Measurements from ENCODE around the gene PCDH8. TPM values are rescaled to one million over a fixed set of nuclear protein-coding genes. Genes with fewer than 3 reads are reported as not detected.

PCDH8 gene
- total and polyA plus RNA-seq, 2 of the 4 experiments (the other 2 are of a cell fraction) = not detected

GRCh38 chr13:52810011-52810410 lies 38.4 kb downstream of the PCDH8 start:
- H2BK5ac ChIP-seq (ENCODE audit: low read depth, low read length, poor library complexity, severe bottlenecking) = no peak overlapping the region
- no peak overlapping the region for H3K9ac ChIP-seq (ENCODE audit: low read depth, low read length)
- no peak overlapping the region for H3K4me2 ChIP-seq (ENCODE audit: low read depth, low read length)
- no peak overlapping the region for H2BK20ac ChIP-seq (ENCODE audit: low read depth, low read length)
- no peak overlapping the region for H3K23ac ChIP-seq (ENCODE audit: low read depth, low read length)
- H3K27ac ChIP-seq (ENCODE audit: insufficient read depth, low read length) = no peak overlapping the region
- no peaks in the 10 kb centered on the region for H4K20me1 ChIP-seq (ENCODE audit: insufficient read depth, low read length)
- POLR2A ChIA-PET (ENCODE audit: unreplicated experiment) = no interaction called here
- in situ Hi-C loops (cut with MboI; ENCODE audit: low sequenced_read_pairs) = no loop called here
- no peaks in the 10 kb centered on the region for H3K36me3 ChIP-seq (ENCODE audit: control insufficient read depth, insufficient read depth, low read length)
- H2BK15ac ChIP-seq (ENCODE audit: low read depth, low read length) = no peak overlapping the region
- no peak for ATAC-seq (ENCODE audit: low read depth)
- no peaks in the 10 kb centered on the region for H3K9me1 ChIP-seq (ENCODE audit: insufficient read depth, low read length)
- no peaks in the 10 kb centered on the region for H3K9me3 ChIP-seq (ENCODE audit: control insufficient read depth, insufficient read depth, low read length)
- DNase-seq = no peak
- no peak overlapping the region for H2BK120ac ChIP-seq (ENCODE audit: low read depth, low read length)
- no peak overlapping the region for H3K56ac ChIP-seq (ENCODE audit: extremely low read depth, insufficient read depth, low read length)
- no peak overlapping the region for H3K4ac ChIP-seq (ENCODE audit: low read depth, low read length)
- H2AK9ac ChIP-seq (replicated peaks; ENCODE audit: low read depth, low read length, poor library complexity) = no peak overlapping the region
- H2AK5ac ChIP-seq (ENCODE audit: low read depth, low read length) = no peak overlapping the region
- no peak overlapping the region for H4K91ac ChIP-seq (ENCODE audit: insufficient read depth, low read depth, low read length)
- TF ChIP-seq MAZ (IDR thresholded peaks at IDR 0.05; ENCODE audit: borderline replicate concordance, low read depth, low read length) (no peak), CHD1 (IDR thresholded peaks at IDR 0.05; ENCODE audit: low read depth, low read length) (no peak), RFX5 (IDR thresholded peaks at IDR 0.05; ENCODE audit: low read depth, low read length) (no peak)
- H3K79me1 ChIP-seq (ENCODE audit: low read depth in 1 of 2, low read length in 2 of 2) = no peaks in the 10 kb centered on the region
- H2AFZ ChIP-seq (replicated peaks; ENCODE audit: low read length, poor library complexity) = no peak overlapping the region
- no peak overlapping the region for H3K18ac ChIP-seq (ENCODE audit: low read depth, low read length)
- no peak overlapping the region for H4K8ac ChIP-seq (ENCODE audit: low read depth in 2 of 2, low read length in 2 of 2)
- H3K4me3 ChIP-seq (ENCODE audit: insufficient read depth, low read depth, low read length) = no peak overlapping the region
- intact Hi-C loops (cut with micrococcal nuclease) = no loop called here
- H4K5ac ChIP-seq (ENCODE audit: low read depth, low read length) = no peak overlapping the region
- CTCF ChIA-PET = interaction anchor here (0.5 kb wide), 1 partner anchor 1352 kb away, joined by 5 read pairs; no protein-coding TSS in a partner anchor
- no peaks in the 10 kb centered on the region for H3K27me3 ChIP-seq (ENCODE audit: control insufficient read depth, insufficient read depth, low read length)
- H3K4me1 ChIP-seq (ENCODE audit: control insufficient read depth, insufficient read depth, low read length) = no peaks in the 10 kb centered on the region
- dilution Hi-C loops (cut with HindIII; ENCODE audit: low sequenced_read_pairs, unreplicated experiment) = no loop called here
- WGBS, 2 experiments (ENCODE audit: extremely low coverage in 2 of 2, insufficient read length in 1 of 2) = no CpG with 5 or more reads among the region's 5 CpGs
- BruUV-seq (replicated peaks) = no TSS peak
- H3K14ac ChIP-seq (replicated peaks; ENCODE audit: low read depth, low read length) = no peak overlapping the region
